Endothelial cell of umbilical vein (primary cell): ENCODE data around the gene ZNF268. TPM values are rescaled to one million over a fixed set of nuclear protein-coding genes. Genes with fewer than 3 reads are reported as not detected.

ENCODE experiments used
- BruUV-seq: library from RNA; stranded (reverse); fragments of 400-500 nt; replicated peaks from 2 replicates; lab custom pipeline; 2021; lab: Mats Ljungman, UMichigan
- CTCF ChIA-PET: fragments of 300-600, 350-600 bp; sonication (Branson Sonifier 250); formaldehyde crosslinking; loops from one replicate; lab custom pipeline; 2021; ENCODE audit warnings: antibody characterized with exemption, inconsistent platforms; lab: Charles Lee
- POLR2A ChIA-PET: fragments of 300-600, 350-600 bp; sonication (Branson Sonifier 250); formaldehyde crosslinking; loops from one replicate; lab custom pipeline; 2021; ENCODE audit warnings: antibody characterized with exemption, inconsistent platforms; lab: Charles Lee
- DNase-seq: peaks from one replicate; pipeline ENCODE4 v3.0.0-alpha.2; 2011; ENCODE audit warnings: low read depth, low spot score
- FAIRE-seq: peaks from 2 replicates; lab custom pipeline; 2011; peaks lifted over from hg19 to GRCh38; lab: Jason Lieb, UNC
- H2AFZ ChIP-seq: 2 replicates; pipeline ENCODE4 v1.6.0; 2012; ENCODE audit warnings: low read depth, low read length, control low read depth, inconsistent platforms
- H3K27ac ChIP-seq: 2 replicates; pipeline ENCODE4 v1.5.1; 2011; ENCODE audit warnings: low read depth, mild to moderate bottlenecking, control low read depth, low read length, moderate library complexity; ENCODE audit not compliant: insufficient read depth
- H3K27me3 ChIP-seq, 2 experiments: 2 replicates each; pipeline versions ENCODE4 v1.6.0 to v1.6.1; 2011; ENCODE audit warnings: low read length in 2 of 2, mixed read lengths in 1 of 2; ENCODE audit not compliant: control insufficient read depth in 2 of 2, insufficient read depth in 2 of 2
- H3K36me3 ChIP-seq, 2 experiments: 2 replicates in 1 of 2; 3 replicates in 1 of 2; pipeline ENCODE4 v1.5.1; 2011; ENCODE audit warnings: low read length in 2 of 2, mild to moderate bottlenecking in 1 of 2, moderate library complexity in 1 of 2; ENCODE audit not compliant: control insufficient read depth in 2 of 2, insufficient read depth in 2 of 2; ENCODE audit errors: extremely low read depth in 1 of 2
- H3K4me1 ChIP-seq: 3 replicates; pipeline ENCODE4 v1.5.1; 2011; ENCODE audit warnings: mild to moderate bottlenecking, low read length; ENCODE audit not compliant: control insufficient read depth, insufficient read depth; ENCODE audit errors: extremely low read depth
- H3K4me2 ChIP-seq: 2 replicates; pipeline ENCODE4 v1.6.1; 2011; ENCODE audit warnings: low read length, control low read depth, mixed read lengths; ENCODE audit not compliant: insufficient read depth
- H3K4me3 ChIP-seq, 3 experiments: fragments of 200-600 bp in 1 of 3; sonication (generic), shearing (Covaris generic) in 1 of 3; replicated peaks in 1 of 3; 2 replicates each; pipeline ENCODE4 v1.5.1; 2011 to 2016; ENCODE audit warnings: control low read depth in 3 of 3, low read length in 3 of 3, mild to moderate bottlenecking in 2 of 3, inconsistent platforms in 1 of 3, low read depth in 1 of 3, moderate library complexity in 1 of 3; ENCODE audit not compliant: insufficient read depth in 1 of 3
- H3K79me2 ChIP-seq: 2 replicates; pipeline ENCODE4 v1.6.0; 2012; ENCODE audit warnings: low read length, inconsistent platforms; ENCODE audit not compliant: control insufficient read depth, insufficient read depth
- H3K9ac ChIP-seq: replicated peaks from 2 replicates; pipeline ENCODE3; 2011; ENCODE audit warnings: low read length, control low read depth; ENCODE audit not compliant: insufficient read depth; ENCODE audit errors: extremely low read depth
- H3K9me1 ChIP-seq: replicated peaks from 3 replicates; pipeline ENCODE4 v1.6.0; 2011; ENCODE audit warnings: mild to moderate bottlenecking, low read length; ENCODE audit not compliant: control insufficient read depth, insufficient read depth; ENCODE audit errors: extremely low read depth
- H3K9me3 ChIP-seq: replicated peaks from 2 replicates; pipeline ENCODE4 v1.5.1; 2012; ENCODE audit warnings: low read length, inconsistent platforms; ENCODE audit not compliant: control insufficient read depth, insufficient read depth
- H4K20me1 ChIP-seq: replicated peaks from 2 replicates; pipeline ENCODE3; 2011; ENCODE audit warnings: mild to moderate bottlenecking, low read length; ENCODE audit not compliant: control insufficient read depth, insufficient read depth; ENCODE audit errors: extremely low read depth
- EZH2 ChIP-seq: IDR thresholded peaks from 2 replicates; pipeline ENCODE4 v1.6.1; 2012; ENCODE audit warnings: borderline replicate concordance, low read depth, mild to moderate bottlenecking, moderate library complexity, low read length, inconsistent platforms; ENCODE audit not compliant: severe bottlenecking
- FOS ChIP-seq: IDR thresholded peaks from 2 replicates; pipeline ENCODE4 v1.6.1; 2011; ENCODE audit warnings: mild to moderate bottlenecking, low read length, moderate library complexity, borderline replicate concordance; ENCODE audit not compliant: insufficient read depth
- GATA2 ChIP-seq: IDR thresholded peaks from 2 replicates; pipeline ENCODE4 v1.7.0; 2011; ENCODE audit warnings: low read depth, mild to moderate bottlenecking, moderate library complexity, mixed read lengths, low read length; ENCODE audit not compliant: insufficient read length, insufficient read depth
- JUN ChIP-seq: IDR thresholded peaks from 2 replicates; pipeline ENCODE4 v1.6.1; 2011; ENCODE audit warnings: borderline replicate concordance, low read depth; ENCODE audit not compliant: insufficient read length, insufficient read depth
- MYC ChIP-seq: IDR thresholded peaks from one replicate; pipeline ENCODE4 v1.6.1; 2011; ENCODE audit warnings: mild to moderate bottlenecking, low read depth, low read length
- POLR2A ChIP-seq: IDR thresholded peaks from 2 replicates; pipeline ENCODE4 v1.6.1; 2012; ENCODE audit warnings: low read depth, mild to moderate bottlenecking, control low read depth, low read length
- POLR2AphosphoS5 ChIP-seq: IDR thresholded peaks from 2 replicates; pipeline ENCODE4 v1.6.1; 2012; ENCODE audit warnings: low read depth, mild to moderate bottlenecking, control low read depth, low read length, moderate library complexity; ENCODE audit not compliant: insufficient read depth
- dilution Hi-C: fragments of 300-500 bp; cut with MboI; formaldehyde crosslinking; loops from one replicate; pipeline ENCODE4 v1.15.0; 2019; ENCODE audit warnings: low sequenced_read_pairs; ENCODE audit not compliant: extremely low pct_ligation_motif_present
- intact Hi-C: fragments of 100-400 bp; cut with micrococcal nuclease; formaldehyde crosslinking; loops from one replicate; pipeline ENCODE4 v1.10.0; 2022
- polyA plus RNA-seq, 4 experiments: library from polyadenylated mRNA; depleted of rRNA in 3 of 4; stranded (reverse) in 3 of 4; unstranded in 1 of 4; fragments of >200 nt; gene quantifications; 2 replicates each; pipeline versions ENCODE4 v1.2.1 to v1.2.3, GENCODE V29; 2011 to 2012; ENCODE audit warnings: missing spikeins in 1 of 4
- total RNA-seq: library from RNA; stranded (reverse); gene quantifications from 2 replicates; pipeline ENCODE4 v1.2.3, GENCODE V29; 2021
- TF ChIP-seq, protein P1 (sequence below): IDR thresholded peaks from 2 replicates; pipeline ENCODE4 v1.6.1; 2011; ENCODE audit not compliant: insufficient read depth, insufficient read length
- TF ChIP-seq, protein P2 (sequence below), 2 donors: IDR thresholded peaks; 1 replicate in 1 of 2; 2 replicates in 1 of 2; pipeline ENCODE4 v1.5.1; 2011; ENCODE audit warnings: low read length in 2 of 2, mild to moderate bottlenecking in 2 of 2, moderate library complexity in 2 of 2, control low read depth in 1 of 2, inconsistent platforms in 1 of 2, low read depth in 1 of 2; ENCODE audit not compliant: insufficient read depth in 1 of 2; ENCODE audit errors: extremely low read depth in 1 of 2

The ZNF268 gene
- total and polyA plus RNA-seq, 2 donors (not counting 3 experiments of a cell fraction or from before 2014, with no cell fraction given), result 7.7 to 17.3 TPM

DNA sequence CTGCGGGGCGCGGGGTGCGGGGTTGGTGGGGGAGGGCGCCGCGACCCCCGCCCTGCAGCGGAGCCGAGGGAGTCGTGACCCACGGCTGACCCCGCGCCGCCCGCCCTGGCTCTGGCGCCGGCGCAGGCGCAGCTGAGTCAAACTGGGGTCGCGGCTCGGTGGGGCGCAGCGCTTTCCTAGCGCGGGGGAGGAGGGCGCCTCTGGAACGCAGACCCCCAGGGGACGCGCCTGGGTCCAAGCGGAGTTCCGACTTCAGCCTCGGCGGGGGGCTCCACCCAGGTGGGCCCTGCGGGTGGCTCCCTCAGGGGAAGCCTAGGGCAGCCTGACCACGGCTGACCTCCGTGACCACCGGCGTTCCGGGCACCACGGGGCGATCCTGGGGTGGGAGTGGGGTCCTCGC, 54.8 kb downstream of the ZNF268 start:
- FAIRE-seq (no peak), DNase-seq (no peak)
- no peaks in the 10 kb centered on the region for H3K36me3 ChIP-seq
- dilution Hi-C loops, result no loop called here
- CTCF ChIA-PET, result no interaction called here
- H3K4me3 ChIP-seq, result no peak overlapping the region
- intact Hi-C loops, result no loop called here
- no peaks in the 10 kb centered on the region for H3K27me3 ChIP-seq
- no peaks in the 10 kb centered on the region for H4K20me1 ChIP-seq
- H3K4me1 ChIP-seq, result no peaks in the 10 kb centered on the region
- BruUV-seq, result no TSS peak
- H3K79me2 ChIP-seq, result no peaks in the 10 kb centered on the region
- no peak overlapping the region for H2AFZ ChIP-seq
- H3K9me3 ChIP-seq, result no peaks in the 10 kb centered on the region
- H3K27ac ChIP-seq, result no peak overlapping the region
- no peak overlapping the region for H3K4me2 ChIP-seq
- TF ChIP-seq POLR2A (no peak), MYC (no peak), GATA2 (no peak), JUN (no peak), FOS (no peak), EZH2 (no peak), POLR2AphosphoS5 (no peak)
- TF ChIP-seq, protein P1, sequence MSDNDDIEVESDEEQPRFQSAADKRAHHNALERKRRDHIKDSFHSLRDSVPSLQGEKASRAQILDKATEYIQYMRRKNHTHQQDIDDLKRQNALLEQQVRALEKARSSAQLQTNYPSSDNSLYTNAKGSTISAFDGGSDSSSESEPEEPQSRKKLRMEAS, result no peak
- TF ChIP-seq, protein P2, sequence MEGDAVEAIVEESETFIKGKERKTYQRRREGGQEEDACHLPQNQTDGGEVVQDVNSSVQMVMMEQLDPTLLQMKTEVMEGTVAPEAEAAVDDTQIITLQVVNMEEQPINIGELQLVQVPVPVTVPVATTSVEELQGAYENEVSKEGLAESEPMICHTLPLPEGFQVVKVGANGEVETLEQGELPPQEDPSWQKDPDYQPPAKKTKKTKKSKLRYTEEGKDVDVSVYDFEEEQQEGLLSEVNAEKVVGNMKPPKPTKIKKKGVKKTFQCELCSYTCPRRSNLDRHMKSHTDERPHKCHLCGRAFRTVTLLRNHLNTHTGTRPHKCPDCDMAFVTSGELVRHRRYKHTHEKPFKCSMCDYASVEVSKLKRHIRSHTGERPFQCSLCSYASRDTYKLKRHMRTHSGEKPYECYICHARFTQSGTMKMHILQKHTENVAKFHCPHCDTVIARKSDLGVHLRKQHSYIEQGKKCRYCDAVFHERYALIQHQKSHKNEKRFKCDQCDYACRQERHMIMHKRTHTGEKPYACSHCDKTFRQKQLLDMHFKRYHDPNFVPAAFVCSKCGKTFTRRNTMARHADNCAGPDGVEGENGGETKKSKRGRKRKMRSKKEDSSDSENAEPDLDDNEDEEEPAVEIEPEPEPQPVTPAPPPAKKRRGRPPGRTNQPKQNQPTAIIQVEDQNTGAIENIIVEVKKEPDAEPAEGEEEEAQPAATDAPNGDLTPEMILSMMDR (IDR thresholded peaks at IDR 0.05; ENCODE audit: extremely low read depth in 1 of 2, insufficient read depth in 1 of 2, low read depth in 1 of 2, low read length in 2 of 2), result no peak
- no peak overlapping the region for H3K9ac ChIP-seq
- no peaks in the 10 kb centered on the region for H3K9me1 ChIP-seq
- POLR2A ChIA-PET, result no interaction called here
